Stimulated activated CD4-positive, alpha-beta T cell treated with anti-CD3 and anti-CD28 coated beads, Interleukin-4, amount 100 ng/mL, for 4 hours (primary cell): ENCODE results near the gene CLCA1.

ENCODE experiments used
- DNase-seq, 2 experiments: peaks; one replicate each; pipeline ENCODE4 v3.0.0-alpha.2; 2020

Gene CLCA1

DNA sequence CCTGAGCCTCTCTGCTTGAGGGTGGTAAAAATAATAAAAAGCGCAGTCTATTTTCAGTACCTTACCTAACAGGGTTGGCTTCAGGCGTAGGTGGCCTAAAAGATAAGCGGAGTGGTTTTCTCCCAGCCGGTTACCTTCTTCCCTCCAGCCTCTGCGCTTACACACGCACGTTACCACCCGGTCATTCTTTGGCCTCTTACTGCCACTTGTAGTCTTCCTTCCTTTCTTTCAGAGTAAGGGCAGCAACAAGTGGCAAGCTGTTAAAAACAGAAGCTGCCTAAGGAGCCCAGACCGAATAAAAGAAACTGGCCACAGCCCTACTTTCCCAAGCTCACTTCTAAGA is 35.4 kb downstream of the CLCA1 start:
- DNase-seq, result no peak

DNA sequence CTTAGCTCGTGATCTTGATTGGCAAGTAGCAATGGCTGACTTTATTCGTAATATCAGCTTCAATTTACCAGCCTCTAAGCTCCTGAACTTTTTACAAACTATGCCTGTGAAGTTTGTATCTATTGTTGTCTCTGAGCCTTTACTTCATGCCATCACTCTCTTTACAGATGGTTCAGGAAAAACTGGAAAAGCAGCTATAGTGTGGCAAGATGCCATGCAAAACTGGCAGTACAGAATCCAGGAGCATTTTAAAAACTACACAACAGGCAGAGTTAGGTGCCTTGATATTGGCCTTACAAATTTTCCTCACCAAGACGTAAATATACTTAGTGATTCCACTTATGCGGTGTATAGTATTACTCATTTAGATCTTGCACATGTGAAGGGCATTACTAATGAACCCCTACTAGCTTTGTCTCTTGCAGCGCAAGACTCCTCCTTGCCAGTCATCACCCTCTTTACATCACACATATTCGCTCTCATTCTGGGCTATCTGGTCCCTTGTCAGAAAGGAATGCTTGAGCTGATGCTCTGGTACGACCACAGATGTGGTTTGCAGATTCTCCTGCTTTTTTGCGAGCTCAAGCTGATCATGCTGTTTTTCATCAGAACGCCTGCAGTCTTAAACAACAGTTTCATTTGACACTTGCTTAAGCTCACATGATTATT is 36.3 kb downstream of the CLCA1 start:
- no peak for DNase-seq

DNA sequence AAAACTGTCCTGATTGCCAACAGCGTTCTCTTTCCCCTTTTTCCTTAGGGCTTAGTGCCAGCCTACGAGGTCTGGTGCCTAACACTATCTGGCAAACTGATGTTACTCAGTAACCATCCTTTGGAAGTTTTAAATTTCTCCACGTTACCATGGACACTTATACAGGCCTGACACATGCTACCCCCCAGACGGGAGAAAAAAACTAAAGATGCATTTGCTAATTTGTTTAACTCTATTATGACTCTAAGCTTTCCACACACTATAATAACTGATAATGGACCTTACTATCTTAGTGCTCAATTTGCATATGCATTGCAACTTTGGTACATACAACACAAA is 36.8 kb downstream of the CLCA1 start:
- DNase-seq, result no peak

DNA sequence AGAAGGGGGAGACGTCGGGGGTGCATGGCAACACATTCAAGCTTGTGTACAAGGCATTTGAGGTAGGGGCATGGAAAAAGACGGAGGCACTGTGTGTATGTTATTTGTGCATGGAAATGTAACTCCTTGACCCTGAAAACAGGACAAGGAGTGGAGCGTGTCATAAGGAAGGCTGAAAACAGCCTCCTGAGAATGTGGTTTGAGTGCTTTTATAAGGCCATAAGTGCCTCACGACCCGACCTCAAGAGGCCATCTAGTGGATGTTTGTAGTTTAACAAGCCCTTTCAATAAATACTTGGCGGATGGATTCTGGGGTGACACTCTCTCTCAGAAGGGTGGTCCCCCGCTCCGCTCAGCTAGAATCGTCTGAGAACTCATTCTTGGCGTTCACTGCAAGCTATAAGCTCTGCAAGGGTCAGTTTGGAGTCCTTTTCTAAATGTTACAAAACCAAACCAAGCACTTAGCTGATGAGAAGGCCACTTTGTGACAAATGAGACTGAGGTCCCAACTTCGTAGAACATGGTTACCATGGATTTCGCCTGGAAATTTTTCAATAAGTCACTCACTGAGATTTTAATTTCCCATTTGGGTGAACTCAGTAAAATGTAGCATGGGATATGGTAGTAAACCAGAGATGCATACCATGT is 39.3 kb downstream of the CLCA1 start:
- DNase-seq, result no peak

DNA sequence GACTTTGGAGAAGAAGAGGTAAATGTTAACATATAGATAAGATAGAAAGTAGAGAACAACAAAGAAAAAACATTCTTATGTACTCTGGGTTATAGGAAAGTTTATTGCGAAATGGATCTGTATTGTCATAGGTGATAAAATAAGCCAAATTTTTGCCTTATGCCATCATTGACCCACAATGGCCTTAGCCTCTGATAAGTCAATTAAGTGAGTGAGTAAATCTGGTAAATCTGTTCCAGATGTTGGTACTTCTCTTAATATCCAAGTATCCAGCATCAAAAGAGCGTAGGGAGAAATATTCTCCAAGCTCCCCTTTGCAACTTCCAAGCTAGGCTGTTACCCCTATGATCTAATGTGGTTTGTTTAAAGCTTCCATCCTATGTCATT is 39.8 kb downstream of the CLCA1 start:
- DNase-seq, result no peak

DNA sequence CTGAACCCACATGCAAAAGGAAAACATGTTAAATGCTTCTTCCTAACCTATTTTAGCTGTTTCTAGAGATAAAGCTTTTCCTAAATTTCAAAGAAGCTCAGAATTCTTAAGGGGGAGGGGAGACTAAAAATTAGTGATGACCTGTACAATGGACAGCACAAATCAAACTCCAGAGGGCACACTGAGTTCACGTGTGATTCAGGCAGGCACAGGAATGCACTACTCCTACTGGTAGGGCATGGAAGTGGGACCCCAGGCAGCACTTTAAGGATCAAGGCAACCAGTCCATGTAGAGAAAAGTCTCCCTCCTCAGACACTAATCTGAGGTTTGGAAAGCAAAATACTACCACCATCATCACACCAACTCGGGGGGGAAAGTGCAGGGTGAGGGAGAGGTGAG is 46.9 kb downstream of the CLCA1 start:
- no peak for DNase-seq

DNA sequence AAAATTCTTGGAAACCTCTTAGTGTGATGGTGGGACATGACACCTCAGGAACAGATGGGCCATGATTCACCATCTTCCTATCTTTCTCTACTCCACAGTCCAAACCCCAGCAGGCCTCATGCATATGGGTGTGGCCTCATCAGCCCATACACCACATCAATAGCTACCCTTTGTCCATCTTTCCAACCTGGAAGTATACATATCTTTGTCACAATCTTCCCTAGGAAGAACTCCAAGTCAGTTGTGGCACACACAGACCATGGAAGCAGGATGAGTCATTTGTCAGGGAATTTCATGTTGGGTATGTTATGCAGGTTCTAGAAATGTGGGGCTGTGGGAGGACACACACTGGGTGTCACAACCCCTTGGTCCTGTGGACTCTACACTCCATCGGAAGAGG is 47.6 kb downstream of the CLCA1 start:
- no peak for DNase-seq

DNA sequence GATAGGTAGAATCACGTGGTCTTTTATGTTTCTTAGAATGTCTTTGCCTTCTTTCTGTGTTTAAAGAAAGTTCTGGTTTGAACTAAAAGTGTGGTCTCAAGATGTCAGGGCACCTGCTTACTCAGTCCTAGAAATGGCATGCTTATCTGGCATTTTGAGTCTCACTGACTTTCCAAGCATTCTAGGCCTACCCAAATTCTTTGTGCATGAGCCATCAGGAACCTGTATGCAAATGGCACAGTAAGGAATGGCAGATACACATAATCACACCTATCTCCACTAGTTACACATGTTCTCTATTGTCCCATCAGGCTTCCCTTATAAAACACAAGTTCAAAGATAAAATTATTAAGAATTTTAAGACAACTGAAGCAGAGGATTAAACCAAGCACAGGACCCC is 48.6 kb downstream of the CLCA1 start:
- no peak for DNase-seq

DNA sequence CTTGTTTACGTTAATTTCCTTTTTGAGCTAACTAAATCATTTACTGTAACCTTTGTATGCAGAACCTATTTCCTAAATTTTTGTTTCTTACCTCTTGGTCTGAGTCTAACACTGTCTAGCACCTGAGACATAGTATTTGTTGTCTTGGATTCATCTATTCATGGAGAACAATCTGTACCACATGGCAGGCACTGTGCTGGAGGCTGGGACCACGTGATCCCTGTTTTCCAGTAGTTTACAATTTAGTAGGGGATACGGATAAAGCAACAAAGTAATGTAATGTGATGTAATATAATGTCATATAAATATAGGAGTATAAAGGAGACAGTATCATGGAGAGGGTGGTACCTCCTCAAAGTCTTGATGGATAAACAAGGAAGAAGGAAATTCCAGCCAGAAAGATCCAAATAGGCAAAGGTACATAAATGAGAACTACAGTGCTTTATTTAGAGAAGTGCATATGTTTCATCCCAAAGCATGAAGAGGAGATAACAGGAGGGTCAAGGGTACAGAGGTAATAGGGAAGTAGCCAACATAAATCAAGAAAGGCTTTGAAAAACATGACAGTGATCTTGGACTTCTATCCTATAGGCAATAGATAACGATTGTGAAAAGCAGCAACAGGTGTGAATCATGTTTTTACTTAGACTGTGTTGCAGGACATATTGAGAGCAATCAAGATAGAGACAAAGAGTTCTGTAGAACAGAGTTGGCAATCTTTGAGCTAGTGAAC is 52.2 kb downstream of the CLCA1 start:
- no peak for DNase-seq

DNA sequence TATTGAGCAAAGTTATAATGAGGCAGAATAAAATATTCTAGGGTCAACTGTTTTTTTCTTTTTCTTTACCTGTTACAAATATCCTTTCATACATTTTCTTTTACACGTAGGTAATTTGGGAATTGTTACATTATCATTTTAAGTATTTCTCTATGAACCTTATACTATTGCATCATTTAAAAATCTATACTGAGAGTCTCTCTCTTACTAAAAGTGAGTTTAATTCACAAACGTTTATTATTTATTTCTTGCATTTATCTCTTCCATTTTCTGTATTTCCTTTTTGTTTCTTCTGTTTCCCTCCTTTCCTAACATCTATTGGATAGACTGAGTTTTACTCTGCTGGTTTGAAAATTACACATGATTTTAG is 52.8 kb downstream of the CLCA1 start:
- DNase-seq, result no peak

DNA sequence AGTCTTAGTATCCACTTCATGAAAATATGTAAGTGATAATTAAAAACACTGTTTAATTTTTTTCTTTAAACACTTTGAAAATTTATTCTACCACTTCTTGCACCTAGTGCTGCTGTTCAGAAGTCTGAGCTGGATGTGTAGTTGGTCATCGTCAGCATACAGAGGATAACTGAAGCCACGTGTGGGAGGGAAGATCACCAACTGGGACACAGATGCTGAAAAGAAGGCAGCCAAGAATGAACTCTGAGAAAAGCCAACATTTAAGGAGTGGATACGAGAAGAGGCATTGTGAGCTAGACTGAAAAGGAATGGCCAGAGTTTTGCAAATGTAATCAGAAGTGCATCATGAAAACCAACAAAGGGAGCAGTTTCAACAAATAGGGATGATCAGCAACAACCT is 53.5 kb downstream of the CLCA1 start:
- DNase-seq, result no peak

DNA sequence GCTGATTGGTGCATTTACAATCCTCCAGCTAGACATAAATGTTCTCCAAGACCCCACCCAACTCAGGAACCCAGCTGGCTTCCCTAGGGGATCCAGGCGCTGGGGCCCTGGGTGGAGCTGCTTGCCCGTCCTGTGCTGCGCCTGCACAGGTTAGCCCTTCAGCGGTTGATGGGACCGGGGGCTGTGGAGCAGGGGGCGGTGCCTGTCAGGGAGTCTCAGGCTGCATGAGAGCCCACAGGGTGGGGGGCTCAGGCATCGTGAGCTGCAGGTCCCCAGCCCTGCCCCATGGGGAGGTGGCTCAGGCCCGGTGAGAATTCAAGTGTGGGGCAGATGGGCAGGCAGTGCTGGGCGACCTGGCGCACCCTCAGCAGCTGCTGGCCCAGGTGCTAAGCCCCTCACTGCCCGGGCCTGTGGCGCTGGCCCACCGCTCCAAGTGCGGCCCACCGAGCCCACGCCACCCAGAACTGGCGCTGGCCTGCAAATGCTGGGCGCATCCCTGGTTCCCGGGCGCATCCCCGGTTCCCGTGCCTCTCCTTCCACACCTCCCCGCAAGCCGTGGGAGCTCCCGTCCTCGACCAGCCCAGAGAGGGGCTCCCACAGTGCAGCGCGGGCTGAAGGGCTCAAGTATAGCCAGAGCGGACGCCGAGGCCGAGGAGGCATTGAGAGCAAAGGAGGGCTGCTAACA is 55.1 kb downstream of the CLCA1 start:
- DNase-seq, result no peak

DNA sequence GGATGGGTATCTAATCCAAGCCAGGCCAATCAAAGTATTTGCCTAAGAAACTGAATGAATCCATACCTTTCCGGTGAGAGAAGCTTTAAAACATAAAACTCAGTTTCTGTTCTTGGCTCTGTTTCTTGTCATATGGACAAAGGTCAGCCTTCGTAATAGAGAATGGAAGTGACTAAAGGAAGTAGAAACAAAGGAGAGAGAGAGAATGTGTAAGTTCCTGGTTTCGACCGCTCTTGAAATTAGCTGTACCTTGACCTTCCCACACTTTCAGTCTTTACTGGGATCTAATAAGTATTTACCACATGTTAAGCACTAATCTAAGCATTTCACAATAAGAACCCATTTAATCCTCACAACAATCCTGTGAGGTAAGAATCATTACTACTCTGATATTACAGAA is 58.6 kb downstream of the CLCA1 start:
- DNase-seq, result no peak

DNA sequence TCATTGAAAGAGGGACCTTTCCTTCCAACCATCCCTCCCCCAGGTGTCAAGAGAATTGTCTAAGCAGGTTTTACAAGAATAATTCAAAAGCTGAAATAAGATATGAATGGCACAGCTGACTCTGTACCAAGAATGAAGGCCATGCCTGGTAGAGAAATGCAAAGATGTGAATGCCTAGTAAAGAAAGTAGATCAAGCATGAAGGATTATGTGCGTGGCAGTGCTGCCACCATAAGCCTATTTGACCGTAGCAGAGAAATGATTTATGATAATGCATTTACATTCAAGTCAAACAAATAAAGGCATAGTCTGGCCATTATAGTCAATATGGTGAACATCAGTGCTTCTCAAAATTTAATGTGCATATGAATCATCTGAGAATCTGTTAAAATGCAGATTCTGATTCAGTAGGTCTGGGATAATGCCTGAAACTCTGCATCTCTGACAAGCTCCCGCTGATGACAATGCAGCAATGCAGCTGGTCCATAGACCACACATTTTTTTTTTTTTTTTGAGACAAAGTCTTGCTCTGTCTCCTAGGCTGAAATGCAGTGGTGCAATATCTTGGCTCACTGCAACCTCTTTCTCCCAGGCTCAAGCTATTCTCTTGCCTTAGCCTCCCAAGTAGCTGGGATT is 61.6 kb downstream of the CLCA1 start:
- no peak for DNase-seq

DNA sequence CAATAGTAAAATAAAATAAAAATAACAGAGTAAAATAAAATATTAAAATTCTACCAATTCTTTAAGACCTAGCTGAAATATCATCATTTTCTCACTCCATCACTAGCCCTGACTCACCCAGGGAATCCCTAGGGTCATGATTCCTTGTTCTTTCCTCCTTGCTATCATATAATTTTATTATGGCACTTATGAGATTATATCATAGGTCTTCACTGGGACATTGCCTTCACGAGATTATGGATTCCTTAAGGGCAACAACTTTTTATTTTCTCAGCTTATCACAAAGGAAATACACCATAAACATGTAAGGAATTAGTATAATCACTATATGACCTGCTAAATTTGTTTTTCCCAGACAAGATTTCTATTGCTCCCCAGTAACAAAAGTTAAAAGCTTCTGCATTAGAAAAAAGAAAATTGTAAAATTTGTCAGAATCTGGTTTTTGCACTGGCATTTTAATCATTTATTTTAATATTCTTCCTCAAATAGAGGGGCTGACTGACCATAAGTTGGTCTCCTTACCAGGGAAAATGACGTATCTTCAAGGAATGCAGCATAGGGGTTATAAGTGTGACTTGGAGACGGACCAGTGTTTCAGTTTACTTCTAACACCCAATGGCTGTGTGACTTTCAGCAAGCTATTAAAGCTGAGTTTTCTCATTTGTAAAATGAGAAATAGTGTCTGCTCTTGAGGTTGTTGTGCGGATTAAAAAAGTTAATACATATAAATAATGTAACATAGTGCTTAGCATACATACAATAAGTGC is 69.4 kb downstream of the CLCA1 start:
- DNase-seq, result no peak

DNA sequence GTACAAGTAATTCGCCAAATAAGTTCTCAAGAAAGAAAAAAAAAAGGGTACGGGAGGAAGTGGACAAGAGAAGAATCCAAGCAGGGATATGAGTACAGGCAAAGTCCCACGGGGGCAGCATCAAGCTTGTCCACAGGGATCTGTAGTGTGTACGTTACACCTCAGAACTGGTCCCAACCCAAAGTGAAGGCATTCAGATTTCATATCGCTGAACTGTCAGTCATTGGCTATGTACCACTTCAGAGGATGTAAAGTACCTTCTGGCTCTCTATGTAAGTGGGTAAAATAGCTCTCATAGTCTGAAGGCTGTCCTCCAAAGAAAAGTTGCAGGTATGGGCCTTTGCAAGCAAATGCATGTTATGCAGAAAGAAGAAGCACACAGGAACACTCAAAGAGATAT is 70.0 kb downstream of the CLCA1 start:
- no peak for DNase-seq

DNA sequence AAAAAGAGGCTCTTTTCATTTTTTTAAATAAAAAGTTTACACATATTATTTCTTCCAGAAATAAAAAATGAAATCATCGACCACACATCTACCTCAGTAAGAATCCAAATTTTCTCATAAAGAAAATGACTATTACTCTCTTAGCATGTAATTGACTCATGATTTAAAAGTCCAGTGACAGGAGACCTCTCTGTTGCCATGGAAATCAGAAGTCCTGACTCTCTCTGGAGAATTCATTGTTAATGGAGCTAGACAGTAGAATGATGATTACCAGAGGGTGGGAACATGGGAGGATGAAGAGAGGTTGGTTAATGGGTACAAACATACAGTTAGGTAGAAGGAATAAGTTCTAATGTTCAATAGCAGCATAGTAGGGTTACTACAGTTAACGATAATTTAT is 73.1 kb downstream of the CLCA1 start:
- DNase-seq, result no peak

DNA sequence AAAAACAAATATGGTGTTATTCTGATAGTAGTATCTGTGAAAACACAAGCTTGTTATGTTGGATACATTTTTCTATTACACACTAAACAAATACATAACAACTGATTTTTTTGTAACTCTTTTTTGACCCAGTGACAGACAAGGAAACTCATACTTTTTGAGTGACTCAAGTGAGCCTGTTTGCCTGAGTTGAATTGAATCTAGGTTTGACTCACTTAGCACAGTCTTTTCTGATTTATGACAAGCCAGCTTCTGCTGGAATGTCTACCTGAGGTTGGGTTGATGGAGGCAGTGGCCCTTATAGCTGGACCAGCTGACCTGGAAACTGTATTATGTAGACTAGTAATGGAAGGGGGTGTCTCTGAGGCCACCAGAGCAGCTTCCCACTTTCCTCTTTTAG is 73.9 kb downstream of the CLCA1 start:
- no peak for DNase-seq

DNA sequence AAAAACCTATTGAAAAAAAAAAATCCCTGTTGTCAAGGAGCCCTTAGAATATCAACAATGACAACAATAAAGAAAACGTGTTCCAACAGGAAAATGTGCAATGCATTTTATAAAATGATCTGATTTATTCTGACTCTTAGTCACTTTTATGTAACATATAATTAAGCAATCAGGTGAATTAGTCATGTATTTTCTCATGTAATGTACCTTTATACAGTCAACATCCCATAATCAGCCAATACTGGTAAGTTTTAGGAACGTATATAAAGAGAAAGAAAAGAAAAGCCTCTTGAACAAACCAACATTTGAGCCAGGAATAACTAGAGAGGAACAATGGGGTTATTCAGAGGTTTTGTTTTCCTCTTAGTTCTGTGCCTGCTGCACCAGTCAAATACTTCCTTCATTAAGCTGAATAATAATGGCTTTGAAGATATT is 78.1 kb downstream of the CLCA1 start, which contains the start of gene CLCA4:
CLCA4 (plus strand) TSS at position 292 of the 435 bp plus-strand sequence; CDS start at position 334, 42 bp downstream.
- DNase-seq, result no peak

DNA sequence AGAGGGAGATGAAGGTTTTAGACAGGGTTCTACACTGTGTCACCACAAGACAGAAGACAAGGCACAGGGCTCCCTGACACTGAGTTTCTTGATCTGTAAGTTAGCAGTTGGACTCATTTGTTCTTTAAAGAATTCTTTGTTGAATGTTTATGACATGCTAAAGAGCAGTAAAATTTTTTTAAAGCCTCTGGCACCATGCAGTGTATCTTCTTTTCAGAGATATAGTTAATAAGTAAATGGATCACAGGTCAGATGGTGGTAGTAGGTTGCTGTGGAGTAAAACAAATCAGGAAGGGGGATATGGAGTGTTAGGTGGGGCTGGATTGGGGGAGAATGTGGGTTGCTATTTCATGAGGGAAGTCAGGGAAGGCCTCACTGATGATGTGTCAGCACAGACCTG is 80.1 kb downstream of the CLCA1 start:
- no peak for DNase-seq
